HG03457 (cell line): ENCODE data around the gene CWC15.
"Not testable (repeated sequence)": the region's sequence is repeated elsewhere in the genome, so short reads cannot be mapped to it uniquely, and the experiment has no call there.

Experiments used
- ATAC-seq: cut with Tn5 transposase; IDR thresholded peaks from one replicate; pipeline ENCODE4 v1.9.1; 2021; ENCODE audit warnings: moderate number of reproducible peaks; ENCODE audit not compliant: unreplicated experiment

Gene CWC15

GRCh38 chr11:94956963-94957362 is 16.4 kb downstream of the CWC15 start:
- no peak for ATAC-seq

- ATAC-seq: no peak
Observed at GRCh38 chr11:94954753-94955152, 18.6 kb downstream of the CWC15 start.

DNA sequence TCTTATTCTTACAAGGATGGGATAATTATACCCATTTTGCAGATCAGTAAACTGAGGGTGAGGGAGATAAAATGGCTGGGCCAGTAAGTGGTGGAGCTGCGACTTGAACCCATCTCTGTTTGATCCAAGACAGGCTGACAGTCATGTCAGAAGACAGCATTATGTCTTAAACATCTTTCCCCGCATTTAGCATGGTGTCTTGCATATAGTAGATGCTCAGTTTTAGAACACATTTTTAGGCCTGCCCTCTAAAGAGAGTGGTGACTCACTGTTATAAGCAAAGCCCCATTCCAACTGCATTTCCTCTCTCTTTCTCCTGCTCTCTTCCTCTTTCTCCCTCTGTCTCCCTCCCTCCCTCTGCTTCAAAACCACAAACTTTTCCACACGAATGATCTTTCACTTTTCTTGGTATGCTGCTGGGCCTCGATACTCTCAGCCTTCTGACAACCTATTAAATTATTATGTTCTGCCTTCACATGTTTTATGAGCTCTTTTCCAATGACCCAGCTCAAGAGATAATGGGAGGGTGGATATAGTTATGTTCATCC is 25.2 kb downstream of the CWC15 start:
- ATAC-seq: no peak

- no peak for ATAC-seq
Observed at GRCh38 chr11:94946812-94947211, 26.5 kb downstream of the CWC15 start.

DNA sequence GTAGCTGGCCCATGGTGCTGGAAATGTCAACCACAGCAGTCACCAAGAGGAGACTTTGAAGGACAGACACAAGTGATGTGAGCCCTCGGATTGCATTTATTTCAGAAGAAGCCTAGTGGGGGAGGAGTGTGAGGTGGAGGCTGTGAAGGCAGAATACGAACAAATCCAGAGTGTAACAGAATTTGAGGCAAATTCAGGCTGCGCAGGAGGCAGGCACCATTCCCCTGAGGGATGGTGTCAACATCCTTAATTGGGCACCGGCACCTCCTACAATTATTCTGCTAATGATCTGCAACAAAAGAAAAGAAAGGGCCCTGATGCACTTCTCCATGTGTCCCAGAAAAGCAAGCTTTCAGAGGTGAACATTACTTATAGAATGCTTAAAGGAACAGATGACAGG is 32.2 kb downstream of the CWC15 start:
- no peak for ATAC-seq

- ATAC-seq: no peak
Observed at GRCh38 chr11:94939346-94939745, 34.0 kb downstream of the CWC15 start.

GRCh38 chr11:94938095-94939055 is 35.0 kb downstream of the CWC15 start:
- ATAC-seq: no peak

GRCh38 chr11:94934846-94935245 is 38.5 kb downstream of the CWC15 start:
- no peak for ATAC-seq

DNA sequence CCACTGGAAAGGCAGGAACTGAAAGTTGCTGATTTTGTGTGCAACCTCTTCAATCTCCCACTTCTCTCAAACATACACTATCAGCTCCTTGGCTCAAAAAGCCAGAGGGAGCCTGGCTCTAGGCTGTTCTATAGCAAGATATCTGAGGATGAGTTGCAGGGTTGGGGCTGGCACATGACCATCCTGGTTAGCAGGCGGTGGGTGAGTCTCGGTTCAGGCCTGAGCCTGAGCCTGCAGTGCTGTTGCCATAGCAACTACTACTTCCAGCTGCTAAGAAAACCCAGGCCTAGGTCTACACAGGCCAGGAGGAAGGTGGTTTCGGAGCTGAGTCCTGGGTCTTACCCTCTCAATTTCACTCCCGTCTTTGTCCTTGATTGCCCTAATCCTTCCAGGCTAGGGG is 39.0 kb downstream of the CWC15 start:
- no peak for ATAC-seq

- no peak for ATAC-seq
Observed at GRCh38 chr11:94933223-94934130, 39.9 kb downstream of the CWC15 start.

DNA sequence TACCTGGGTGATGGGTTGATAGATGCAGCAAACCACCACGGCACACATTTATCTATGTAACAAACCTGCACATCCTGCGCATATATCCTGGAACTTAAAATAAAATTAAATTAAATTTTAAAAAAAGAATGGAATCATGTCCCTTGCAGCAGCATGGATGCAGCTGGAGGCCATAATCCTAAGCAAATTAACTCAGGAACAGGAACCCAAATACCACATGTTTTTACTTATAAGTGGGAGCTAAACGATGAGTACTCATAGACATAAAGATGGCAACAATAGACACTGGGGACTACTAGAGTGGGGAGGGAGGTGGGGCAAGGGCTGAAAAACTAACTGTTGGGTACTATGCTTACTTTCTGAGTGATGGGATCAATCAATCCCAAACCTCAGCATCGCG is 40.9 kb downstream of the CWC15 start:
- ATAC-seq: no peak

DNA sequence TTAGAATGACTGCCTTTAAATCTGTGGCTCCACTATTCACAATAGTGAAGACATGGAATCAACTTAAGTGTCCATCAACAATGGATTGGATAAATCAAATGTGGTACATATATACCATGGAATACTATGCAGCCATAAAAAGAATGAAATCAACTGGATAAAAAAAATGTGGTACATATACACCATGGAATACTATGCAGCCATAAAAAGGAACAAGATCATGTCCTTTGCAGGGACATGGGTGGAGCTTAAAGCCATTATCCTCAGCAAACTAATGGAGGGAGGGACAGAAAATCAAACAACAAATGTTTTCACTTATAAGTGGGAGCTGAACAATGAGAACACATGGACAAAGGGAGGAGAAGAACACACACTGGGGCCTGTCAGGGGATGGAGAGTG is 41.3 kb downstream of the CWC15 start:
- ATAC-seq: not testable (repeated sequence)

DNA sequence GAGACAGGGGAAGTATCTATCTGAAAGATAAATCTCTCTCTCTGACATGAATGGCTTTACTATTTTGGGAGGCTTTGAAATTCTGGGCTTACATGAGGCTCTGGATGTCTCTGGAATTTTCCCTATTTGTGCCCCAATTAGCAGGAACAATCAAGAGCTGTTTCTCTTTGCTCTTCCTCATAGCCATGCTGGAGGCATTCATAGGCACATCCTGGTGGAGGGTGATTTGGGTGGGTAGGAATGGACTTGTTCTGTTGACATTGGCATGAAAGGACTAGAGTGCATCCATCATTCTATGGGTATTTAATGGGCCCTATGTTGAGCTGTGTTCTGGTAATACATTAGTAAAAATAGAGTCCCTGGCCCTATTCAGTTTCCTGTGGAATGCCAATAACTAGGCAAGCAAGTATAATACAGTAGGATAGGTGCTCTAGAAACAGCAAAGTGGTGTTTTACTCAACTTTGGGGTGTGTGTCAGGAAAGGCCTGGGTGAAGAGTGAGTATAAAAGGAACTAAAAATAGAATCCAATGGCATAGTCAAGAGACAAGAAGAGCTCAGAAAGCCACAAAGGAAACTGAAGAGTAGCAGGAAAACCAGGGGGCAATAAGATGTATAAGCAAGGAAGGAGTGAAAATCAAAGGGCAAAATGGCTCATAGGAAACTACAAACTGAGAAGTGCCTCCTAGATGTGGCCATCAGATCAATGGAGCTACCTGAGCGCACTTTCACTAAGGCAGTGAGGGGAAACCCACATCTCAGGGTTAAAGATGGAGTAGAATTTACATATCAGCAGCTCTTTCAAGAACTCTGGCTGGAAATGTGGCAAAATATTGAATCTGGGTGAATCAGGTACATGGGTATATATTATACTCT is 45.0 kb downstream of the CWC15 start:
- ATAC-seq: no peak

DNA sequence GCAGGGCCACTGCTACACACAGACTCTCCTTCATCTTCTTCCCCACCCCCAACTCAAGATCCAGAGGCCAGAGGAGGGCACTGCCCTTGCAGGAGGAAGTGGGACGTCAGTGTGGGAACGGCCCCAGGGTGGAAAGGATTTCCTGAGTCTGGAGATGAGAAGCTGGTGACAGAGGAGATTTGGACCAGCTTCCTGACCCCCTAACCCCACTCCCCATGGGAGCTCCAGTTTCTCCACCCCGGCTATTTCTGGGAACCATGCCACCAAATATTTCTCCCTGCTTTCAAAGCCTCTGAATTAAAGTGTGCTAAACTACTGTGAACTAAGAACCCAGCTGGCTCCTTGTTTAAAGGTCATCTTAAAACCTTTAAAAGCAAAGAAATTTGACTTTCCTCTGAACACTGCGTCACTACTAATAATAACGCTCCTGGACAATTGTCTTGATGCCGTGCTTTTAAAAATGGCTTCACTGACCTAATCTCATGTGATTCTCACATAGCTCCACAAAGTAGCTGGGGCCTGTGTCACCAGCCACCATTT is 46.6 kb downstream of the CWC15 start:
- ATAC-seq: no peak

GRCh38 chr11:94926271-94926625 is 47.1 kb downstream of the CWC15 start:
- ATAC-seq: no peak

- ATAC-seq: peak; percentile 86
Observed at GRCh38 chr11:94925422-94926270, 47.7 kb downstream of the CWC15 start.

DNA sequence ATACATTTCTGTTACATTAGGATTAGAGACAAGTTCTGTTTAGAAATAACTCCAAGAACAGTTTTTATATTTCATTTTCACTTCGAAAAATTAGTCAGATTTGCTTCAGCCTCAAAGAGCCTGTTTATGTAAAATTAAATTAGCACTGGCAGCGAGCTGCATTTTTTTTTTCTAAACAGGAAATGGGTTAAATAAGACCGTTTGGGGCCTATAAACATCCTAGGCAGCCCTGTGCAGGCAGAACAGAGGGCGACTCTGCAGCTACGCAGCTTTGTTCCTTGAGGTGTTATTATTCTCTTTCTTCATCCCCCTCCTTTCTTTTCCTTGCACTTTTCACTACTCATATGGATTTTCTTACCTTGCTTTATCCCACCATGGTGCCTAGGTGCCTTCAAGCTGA is 48.7 kb downstream of the CWC15 start:
- ATAC-seq: no peak

- ATAC-seq: no peak
Observed at GRCh38 chr11:94924171-94924572, 49.2 kb downstream of the CWC15 start.

DNA sequence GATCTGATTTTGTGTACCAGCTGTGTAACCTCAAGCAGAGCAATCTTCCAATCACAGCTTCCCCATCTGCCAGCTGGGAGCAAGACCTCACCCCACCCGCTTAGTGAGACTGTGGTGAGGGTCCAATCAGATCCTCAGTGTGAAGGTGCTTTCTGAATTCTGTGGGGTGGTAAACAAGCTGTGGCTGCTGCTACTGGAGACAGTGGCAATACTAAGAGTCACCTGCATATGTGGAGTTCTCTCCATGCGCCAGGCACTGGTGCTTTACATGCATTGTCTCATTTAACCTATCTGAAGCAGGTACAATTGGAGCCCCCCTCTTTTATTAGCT is 50.4 kb downstream of the CWC15 start:
- ATAC-seq: no peak
